Stimulated activated CD8-positive, alpha-beta memory T cell treated with anti-CD3 and anti-CD28 coated beads, Interleukin-12 subunit alpha, Interleukin-12 subunit beta, amount 100 ng/mL, for 24 hours (primary cell): Measurements from ENCODE around the gene CARM1.
"Not testable (repeated sequence)": the region's sequence is repeated elsewhere in the genome, so short reads cannot be mapped to it uniquely, and the experiment has no call there.

Experiments used
- DNase-seq: peaks from one replicate; pipeline ENCODE4 v3.0.0-alpha.2; 2020; ENCODE audit errors: extremely low read depth

Gene CARM1

GRCh38 chr19:10870955-10871603 is at the start of gene CARM1:
TSS of gene CARM1 (plus strand) at chr19:10871553. CDS start at chr19:10871703, 150 bp downstream.
- DNase-seq: peak; percentile 95

GRCh38 chr19:10823690-10824089 is 47.7 kb upstream of the CARM1 start:
- DNase-seq: no peak

GRCh38 chr19:10826231-10826630 is 45.1 kb upstream of the CARM1 start:
- DNase-seq: no peak

- DNase-seq: no peak
Measured at GRCh38 chr19:10826846-10827245, 44.5 kb upstream of the CARM1 start.

- DNase-seq: no peak
Measured at GRCh38 chr19:10828981-10829821, 42.2 kb upstream of the CARM1 start.

- no peak for DNase-seq
Measured at GRCh38 chr19:10829967-10830366, 41.4 kb upstream of the CARM1 start.

GRCh38 chr19:10830370-10830769 is 41.0 kb upstream of the CARM1 start:
- DNase-seq: no peak

GRCh38 chr19:10830931-10831779 is 40.2 kb upstream of the CARM1 start:
- no peak for DNase-seq

- no peak for DNase-seq
Measured at GRCh38 chr19:10831987-10832938, 39.1 kb upstream of the CARM1 start.

- DNase-seq: no peak
Measured at GRCh38 chr19:10832939-10833296, 38.4 kb upstream of the CARM1 start.

GRCh38 chr19:10835089-10835753 is 36.1 kb upstream of the CARM1 start:
- no peak for DNase-seq

- peak; percentile 89 for DNase-seq
Measured at GRCh38 chr19:10835754-10836478, 35.4 kb upstream of the CARM1 start, which contains the start of gene TMED1. TSS of gene TMED1 (minus strand) at chr19:10836212. CDS start at chr19:10836191, 21 bp downstream.

- DNase-seq: peak; percentile 64
Measured at GRCh38 chr19:10836479-10837330, 34.6 kb upstream of the CARM1 start.

GRCh38 chr19:10837649-10838048 is 33.7 kb upstream of the CARM1 start:
- not testable (repeated sequence) for DNase-seq

- DNase-seq: no peak
Measured at GRCh38 chr19:10838377-10838776, 33.0 kb upstream of the CARM1 start.

- DNase-seq: no peak
Measured at GRCh38 chr19:10839114-10840050, 32.0 kb upstream of the CARM1 start.

- no peak for DNase-seq
Measured at GRCh38 chr19:10842788-10843187, 28.6 kb upstream of the CARM1 start.
